ENCODE measurements around the gene LAMB3.

- no peak for TF ChIP-seq POLR2A (IDR thresholded peaks at IDR 0.05)
- TF ChIP-seq POLR2AphosphoS5 (IDR thresholded peaks at IDR 0.05), result no peak
- TF ChIP-seq CTCF (IDR thresholded peaks at IDR 0.05), result no peak
These were observed 21.6 kb downstream of the LAMB3 start for GRCh38 chr1:209630383-209631225.

Measured in upper lobe of left lung (tissue), 4 donors.